ENCODE data around the gene RBM14.
"Not testable (repeated sequence)": the region's sequence is repeated elsewhere in the genome, so short reads cannot be mapped to it uniquely, and the experiment has no call there.

DNA sequence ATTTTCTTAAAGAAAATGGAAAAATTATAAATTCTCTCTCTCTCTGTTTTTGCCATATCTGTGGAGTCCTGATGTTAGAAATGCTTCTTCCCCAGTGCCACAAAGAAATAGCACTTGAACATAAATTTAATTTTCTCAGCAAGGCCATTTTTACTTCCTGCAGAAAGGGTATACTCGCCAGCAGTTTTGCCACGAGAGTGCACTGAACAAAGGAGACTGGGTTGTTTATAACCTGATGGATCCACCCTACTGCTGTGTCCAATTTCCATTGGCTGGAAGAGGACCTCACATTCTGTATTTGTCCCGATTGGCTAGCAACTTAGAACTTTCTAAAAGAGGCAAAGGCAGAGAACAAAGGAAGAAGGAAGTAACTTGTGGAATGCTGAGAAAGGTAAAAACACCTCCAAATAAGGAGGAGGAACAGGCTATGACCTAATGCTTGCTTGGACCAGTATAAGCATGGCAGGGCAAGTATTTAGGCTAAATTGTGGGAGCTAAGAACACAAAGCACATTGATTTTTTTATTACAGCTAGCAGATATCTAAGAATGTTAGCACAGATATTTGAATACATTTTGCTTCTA is 33.8 kb upstream of the RBM14 start:
- TF ChIP-seq CTCF, POLR2AphosphoS5, EP300, POLR2A (IDR thresholded peaks at IDR 0.05): not testable (repeated sequence)
